ENCODE results near the gene PTEN.
"Not testable (repeated sequence)": the region's sequence is repeated elsewhere in the genome, so short reads cannot be mapped to it uniquely, and the experiment has no call there.

PTEN gene

GRCh38 chr10:87845624-87845998 lies 17.8 kb upstream of the PTEN start:
- DNase-seq (ENCODE audit: low read depth, low spot score), result no peak

DNA sequence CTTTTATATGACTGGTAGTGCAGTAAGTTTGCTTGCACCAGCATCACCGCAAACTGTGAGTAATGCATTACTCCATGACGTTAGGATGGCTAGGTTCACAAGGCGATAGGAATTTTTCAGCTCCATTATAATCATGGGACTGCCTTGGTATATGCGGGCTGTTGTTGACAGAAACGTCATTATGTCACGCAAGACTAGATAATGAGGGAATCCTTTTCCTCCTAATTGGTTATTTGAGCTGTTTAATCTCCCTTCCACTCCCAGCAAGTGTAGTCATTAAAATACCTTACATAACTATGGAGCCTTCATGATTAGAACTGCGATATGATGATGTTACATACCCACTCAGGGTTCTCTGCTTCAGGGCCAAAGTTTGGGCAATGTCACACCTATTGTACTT lies 17.4 kb upstream of the PTEN start:
- DNase-seq (ENCODE audit: low read depth, low spot score), result no peak

GRCh38 chr10:87846711-87847110 lies 16.7 kb upstream of the PTEN start:
- DNase-seq (ENCODE audit: low read depth, low spot score), result not testable (repeated sequence)

GRCh38 chr10:87847550-87847949 lies 15.9 kb upstream of the PTEN start:
- DNase-seq (ENCODE audit: low read depth, low spot score), result no peak

GRCh38 chr10:87849001-87849400 lies 14.4 kb upstream of the PTEN start:
- DNase-seq (ENCODE audit: low read depth, low spot score), result no peak

DNA sequence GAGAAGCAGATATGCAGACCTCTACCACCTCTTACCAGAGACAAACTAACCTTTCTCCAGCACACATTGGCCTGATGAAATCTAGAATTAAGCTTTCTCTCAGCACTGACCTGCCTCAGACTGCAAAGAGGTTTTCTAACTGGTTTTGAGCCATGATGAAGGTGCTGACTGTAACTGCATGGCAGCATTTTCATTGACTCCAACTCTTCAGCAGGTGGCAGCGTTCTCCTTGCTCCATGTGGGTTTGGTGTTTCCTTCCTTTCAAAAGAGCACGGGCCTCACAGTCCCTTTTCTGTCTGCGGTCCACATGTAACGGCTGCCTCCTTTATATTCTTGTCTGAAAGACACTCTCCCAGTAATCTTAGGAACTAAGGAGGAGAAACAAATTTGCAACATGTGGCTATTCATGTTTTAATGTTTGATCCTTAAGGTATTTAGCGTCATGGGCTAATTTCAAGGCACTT lies 12.7 kb upstream of the PTEN start:
- peak; percentile 23 for DNase-seq (ENCODE audit: low read depth, low spot score)

DNA sequence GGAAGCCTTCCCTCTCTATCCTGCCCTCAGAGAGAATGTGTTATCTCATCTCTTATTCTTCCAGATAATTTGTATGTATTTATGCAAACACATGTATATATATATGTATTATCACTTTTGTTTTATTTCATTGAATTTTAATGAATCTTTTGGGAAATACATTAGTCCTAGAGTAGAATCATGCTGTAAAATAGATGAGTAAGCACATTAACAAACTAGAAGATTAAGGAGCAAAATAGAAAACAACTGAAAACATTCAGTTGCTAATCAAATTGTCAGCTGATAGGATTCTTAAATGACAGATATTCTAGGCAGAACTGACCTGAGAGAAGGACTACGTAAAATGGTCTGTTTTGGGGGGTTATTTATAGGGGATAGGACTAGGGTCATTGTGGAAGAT lies 11.3 kb upstream of the PTEN start:
- DNase-seq (ENCODE audit: low read depth, low spot score), result no peak

GRCh38 chr10:87855247-87855646 lies 8.2 kb upstream of the PTEN start:
- DNase-seq (ENCODE audit: low read depth, low spot score), result not testable (repeated sequence)

GRCh38 chr10:87855665-87856064 lies 7.8 kb upstream of the PTEN start:
- DNase-seq (ENCODE audit: low read depth, low spot score), result not testable (repeated sequence)

DNA sequence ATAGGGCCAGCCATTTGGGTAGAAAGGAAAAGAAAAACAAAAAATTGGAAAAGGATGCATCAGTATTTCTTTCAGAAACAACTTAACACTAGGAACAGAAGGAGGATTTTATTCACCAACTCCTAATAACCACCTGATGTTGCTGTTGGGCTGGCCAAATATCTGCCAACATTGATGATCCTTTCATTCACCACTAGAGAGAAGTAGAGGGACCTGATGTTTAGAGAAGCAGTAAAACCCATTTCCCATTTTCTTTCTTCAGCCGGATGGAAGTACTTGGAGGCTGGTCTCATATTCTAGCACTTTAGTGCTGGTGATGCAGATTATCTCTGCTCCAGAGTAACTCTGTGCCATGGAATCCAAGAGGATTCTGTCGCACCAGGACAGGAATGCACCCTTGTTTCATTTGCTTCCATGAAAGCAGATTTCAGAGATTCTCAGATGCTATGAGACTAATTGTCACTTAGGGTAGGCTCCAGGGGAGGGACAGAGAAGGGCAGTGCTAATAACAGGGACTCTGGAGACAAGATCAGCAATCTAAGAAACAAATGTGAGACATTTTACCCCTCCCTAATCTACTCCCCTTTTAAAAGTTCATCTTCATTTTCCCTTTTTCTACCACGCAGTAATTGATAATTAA lies 3.1 kb upstream of the PTEN start:
- DNase-seq (ENCODE audit: low read depth, low spot score), result no peak

- no peak for DNase-seq (ENCODE audit: low read depth, low spot score)
Measured at GRCh38 chr10:87860816-87861403, 2.5 kb upstream of the PTEN start.

DNA sequence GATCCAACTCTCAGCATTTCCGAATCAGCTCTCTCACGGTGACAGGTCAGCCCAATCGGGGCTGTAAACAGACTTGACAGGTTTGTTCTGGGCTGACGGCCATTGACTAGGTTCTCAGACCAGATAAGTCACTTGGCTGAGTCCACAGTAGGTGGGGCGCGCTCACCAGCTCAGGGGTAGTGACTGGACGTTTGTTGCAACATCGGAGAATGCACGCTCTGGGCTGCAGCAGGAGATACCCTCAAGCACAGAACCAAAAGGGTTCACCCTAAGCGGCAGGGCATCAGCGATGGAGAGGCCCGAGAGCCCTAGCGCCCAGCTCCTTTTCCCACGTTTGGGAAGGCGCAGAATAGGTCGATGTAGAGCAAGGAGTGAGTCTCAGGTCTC lies 1.9 kb upstream of the PTEN start:
- no peak for DNase-seq (ENCODE audit: low read depth, low spot score)

GRCh38 chr10:87861953-87862678 lies 1.3 kb upstream of the PTEN start:
- peak; percentile 85 for DNase-seq (ENCODE audit: low read depth, low spot score)

DNA sequence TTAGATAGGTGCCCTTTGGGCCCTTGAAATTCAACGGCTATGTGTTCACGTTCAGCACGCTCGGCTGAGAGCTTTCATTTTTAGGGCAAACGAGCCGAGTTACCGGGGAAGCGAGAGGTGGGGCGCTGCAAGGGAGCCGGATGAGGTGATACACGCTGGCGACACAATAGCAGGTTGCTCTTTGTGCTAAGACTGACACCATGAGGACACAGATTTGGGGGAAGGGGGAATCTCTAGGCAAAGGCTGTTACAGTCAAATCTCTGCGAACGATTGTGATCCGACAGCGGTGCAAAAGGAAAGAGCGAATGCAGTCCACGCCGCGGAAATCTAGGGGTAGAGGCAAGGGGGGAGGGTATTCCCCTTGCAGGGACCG lies 759 bp upstream of the PTEN start:
- DNase-seq (ENCODE audit: low read depth, low spot score), result no peak

- DNase-seq (ENCODE audit: low read depth, low spot score), result not testable (repeated sequence)
Measured at GRCh38 chr10:87863951-87864495, 598 bp downstream of the PTEN start.

DNA sequence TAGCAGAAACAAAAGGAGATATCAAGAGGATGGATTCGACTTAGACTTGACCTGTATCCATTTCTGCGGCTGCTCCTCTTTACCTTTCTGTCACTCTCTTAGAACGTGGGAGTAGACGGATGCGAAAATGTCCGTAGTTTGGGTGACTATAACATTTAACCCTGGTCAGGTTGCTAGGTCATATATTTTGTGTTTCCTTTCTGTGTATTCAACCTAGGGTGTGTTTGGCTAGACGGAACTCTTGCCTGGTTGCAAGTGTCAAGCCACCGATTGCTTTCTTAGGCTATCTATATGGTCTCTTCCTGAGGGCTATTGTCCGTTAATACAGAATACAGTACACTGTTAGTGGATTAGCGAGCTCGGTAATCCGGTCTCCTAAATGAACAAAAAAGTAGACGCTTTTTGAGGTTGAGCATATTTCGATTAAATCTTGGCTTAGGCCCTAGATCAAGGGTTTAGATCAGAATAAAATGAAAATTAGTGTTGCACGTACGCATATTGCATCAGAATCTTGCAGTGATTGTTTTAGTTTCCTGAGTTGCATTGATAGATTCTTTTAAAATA lies 1.2 kb downstream of the PTEN start:
- DNase-seq (ENCODE audit: low read depth, low spot score), result no peak

GRCh38 chr10:87865241-87865881 lies 1.9 kb downstream of the PTEN start:
- no peak for DNase-seq (ENCODE audit: low read depth, low spot score)

- DNase-seq (ENCODE audit: low read depth, low spot score), result no peak
Measured at GRCh38 chr10:87866412-87866974, 3.1 kb downstream of the PTEN start.

DNA sequence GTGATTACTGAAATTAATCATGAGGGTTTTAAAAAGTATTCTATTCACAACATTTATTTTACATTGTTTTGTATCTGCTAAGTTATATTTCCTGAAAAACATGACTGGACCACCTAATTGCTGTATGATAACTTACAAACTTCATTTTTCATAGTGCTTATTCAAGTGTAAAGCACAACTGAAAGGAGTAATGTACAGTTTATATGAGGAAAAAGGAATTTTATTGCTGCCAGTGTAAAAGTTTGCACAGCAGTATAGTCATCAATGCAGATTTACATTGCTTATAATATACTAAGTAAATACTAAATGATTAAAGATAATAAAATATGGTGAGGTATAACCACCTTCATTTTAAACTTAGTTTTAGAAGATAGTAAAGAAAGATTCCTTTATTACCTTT lies 4.0 kb downstream of the PTEN start:
- no peak for DNase-seq (ENCODE audit: low read depth, low spot score)

- no peak for DNase-seq (ENCODE audit: low read depth, low spot score)
Measured at GRCh38 chr10:87868277-87868676, 4.9 kb downstream of the PTEN start.

GRCh38 chr10:87869139-87869538 lies 5.7 kb downstream of the PTEN start:
- DNase-seq (ENCODE audit: low read depth, low spot score), result not testable (repeated sequence)
